ENCODE measurements around the gene TP53TG5.

- TF ChIP-seq REST (IDR thresholded peaks at IDR 0.05; ENCODE audit: insufficient read depth in 1 of 2, low read depth in 2 of 2, low read length in 1 of 2) (no peak), TCF7L2 (IDR thresholded peaks at IDR 0.05; ENCODE audit: low read depth, low read length) (no peak), SIN3A (IDR thresholded peaks at IDR 0.05; ENCODE audit: borderline replicate concordance, insufficient read depth, low read depth, low read length) (no peak), POLR2AphosphoS5 (IDR thresholded peaks at IDR 0.05; ENCODE audit: low read depth, low read length) (no peak)
- TF ChIP-seq, protein P1, sequence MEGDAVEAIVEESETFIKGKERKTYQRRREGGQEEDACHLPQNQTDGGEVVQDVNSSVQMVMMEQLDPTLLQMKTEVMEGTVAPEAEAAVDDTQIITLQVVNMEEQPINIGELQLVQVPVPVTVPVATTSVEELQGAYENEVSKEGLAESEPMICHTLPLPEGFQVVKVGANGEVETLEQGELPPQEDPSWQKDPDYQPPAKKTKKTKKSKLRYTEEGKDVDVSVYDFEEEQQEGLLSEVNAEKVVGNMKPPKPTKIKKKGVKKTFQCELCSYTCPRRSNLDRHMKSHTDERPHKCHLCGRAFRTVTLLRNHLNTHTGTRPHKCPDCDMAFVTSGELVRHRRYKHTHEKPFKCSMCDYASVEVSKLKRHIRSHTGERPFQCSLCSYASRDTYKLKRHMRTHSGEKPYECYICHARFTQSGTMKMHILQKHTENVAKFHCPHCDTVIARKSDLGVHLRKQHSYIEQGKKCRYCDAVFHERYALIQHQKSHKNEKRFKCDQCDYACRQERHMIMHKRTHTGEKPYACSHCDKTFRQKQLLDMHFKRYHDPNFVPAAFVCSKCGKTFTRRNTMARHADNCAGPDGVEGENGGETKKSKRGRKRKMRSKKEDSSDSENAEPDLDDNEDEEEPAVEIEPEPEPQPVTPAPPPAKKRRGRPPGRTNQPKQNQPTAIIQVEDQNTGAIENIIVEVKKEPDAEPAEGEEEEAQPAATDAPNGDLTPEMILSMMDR (IDR thresholded peaks at IDR 0.05), result no peak
Measured at GRCh38 chr20:45367126-45367525, 11.0 kb downstream of the TP53TG5 start.

All from Panc1 (cell line).